SK-N-SH treated with all-trans-retinoic acid at 6 μM for 48 hours (cell line): ENCODE data around the gene LAMA2.

ENCODE experiments used
- ATAC-seq: fragments of 200-7000 bp; cut with Tn5 transposase; 3 replicates; pipeline ENCODE4 v1.9.1; 2020; ENCODE audit warnings: mild to moderate bottlenecking, moderate library complexity
- ARNTL ChIP-seq: fragments of 450-650 bp; formaldehyde crosslinking; IDR thresholded peaks from 2 replicates; pipeline ENCODE4 v1.5.0; 2020; ENCODE audit warnings: low read depth, mild to moderate bottlenecking, moderate library complexity, borderline replicate concordance
- BACH2 ChIP-seq: fragments of 250-450 bp; sonication (Bioruptor Pico); IDR thresholded peaks from 2 replicates; pipeline ENCODE4 v1.9.0; 2021; ENCODE audit warnings: mild to moderate bottlenecking, borderline replicate concordance
- CREB5 ChIP-seq: fragments of 250-450 bp; sonication (Bioruptor Pico); IDR thresholded peaks from 2 replicates; pipeline ENCODE4 v1.5.1; 2020; ENCODE audit warnings: low read depth, mild to moderate bottlenecking, moderate library complexity
- CSDC2 ChIP-seq: fragments of 250-450 bp; sonication (Bioruptor Pico); IDR thresholded peaks from 2 replicates; pipeline ENCODE4 v1.5.0; 2020; ENCODE audit warnings: mild to moderate bottlenecking, moderate library complexity
- GLIS3 ChIP-seq: fragments of 250-450 bp; sonication (Bioruptor Pico); IDR thresholded peaks from 2 replicates; pipeline ENCODE4 v1.5.0; 2020; ENCODE audit warnings: mild to moderate bottlenecking, moderate library complexity
- ISL1 ChIP-seq: fragments of 250-450 bp; sonication (Bioruptor Pico); IDR thresholded peaks from 2 replicates; pipeline ENCODE4 v2.1.2; 2022; ENCODE audit warnings: mild to moderate bottlenecking, moderate library complexity
- OSR1 ChIP-seq: fragments of 250-450 bp; sonication (Bioruptor Pico); IDR thresholded peaks from 2 replicates; pipeline ENCODE4 v1.8.0; 2022; ENCODE audit warnings: moderate library complexity, mild to moderate bottlenecking, inconsistent platforms
- PATZ1 ChIP-seq: fragments of 250-450 bp; sonication (Bioruptor Pico); IDR thresholded peaks from 2 replicates; pipeline ENCODE4 v1.8.0; 2020; ENCODE audit warnings: mild to moderate bottlenecking, moderate library complexity, borderline replicate concordance
- PPARA ChIP-seq: fragments of 250-450 bp; sonication (Bioruptor Pico); IDR thresholded peaks from 2 replicates; pipeline ENCODE4 v1.5.0; 2020; ENCODE audit warnings: mild to moderate bottlenecking, borderline replicate concordance
- RARB ChIP-seq: fragments of 250-450 bp; sonication (Bioruptor Pico); IDR thresholded peaks from 2 replicates; pipeline ENCODE4 v1.8.0; 2021; ENCODE audit warnings: mild to moderate bottlenecking, moderate library complexity
- SNAI2 ChIP-seq: fragments of 250-450 bp; sonication (Bioruptor Pico); IDR thresholded peaks from 2 replicates; pipeline ENCODE4 v1.5.0; 2020; ENCODE audit warnings: mild to moderate bottlenecking, moderate library complexity
- TCF4 ChIP-seq: fragments of 250-450 bp; sonication (Bioruptor Pico); IDR thresholded peaks from 2 replicates; pipeline ENCODE4 v1.8.0; 2021; ENCODE audit warnings: mild to moderate bottlenecking, moderate library complexity, borderline replicate concordance
- TOX ChIP-seq: fragments of 250-450 bp; sonication (Bioruptor Pico); IDR thresholded peaks from 2 replicates; pipeline ENCODE4 v1.8.0; 2021; ENCODE audit warnings: mild to moderate bottlenecking, moderate library complexity, borderline replicate concordance
- ZFP3 ChIP-seq: fragments of 250-450 bp; sonication (Bioruptor Pico); IDR thresholded peaks from 2 replicates; pipeline ENCODE4 v1.5.0; 2020; ENCODE audit warnings: mild to moderate bottlenecking, moderate library complexity
- ZFP30 ChIP-seq: fragments of 450-650 bp; formaldehyde crosslinking; IDR thresholded peaks from 2 replicates; pipeline ENCODE4 v1.5.0; 2022; ENCODE audit warnings: mild to moderate bottlenecking, moderate library complexity
- ZNF565 ChIP-seq: fragments of 450-650 bp; formaldehyde crosslinking; conservative IDR thresholded peaks from 2 replicates; pipeline ENCODE4 v1.5.0; 2020; ENCODE audit warnings: low read depth, mild to moderate bottlenecking, moderate library complexity
- ZNF70 ChIP-seq: fragments of 450-650 bp; formaldehyde crosslinking; IDR thresholded peaks from 2 replicates; pipeline ENCODE4 v1.5.0; 2020; ENCODE audit warnings: mild to moderate bottlenecking, moderate library complexity
- ZNF8 ChIP-seq: fragments of 450-650 bp; formaldehyde crosslinking; IDR thresholded peaks from 2 replicates; pipeline ENCODE4 v1.5.0; 2020; ENCODE audit warnings: mild to moderate bottlenecking, moderate library complexity
- TF ChIP-seq, protein P1 (sequence below): fragments of 250-450 bp; sonication (Bioruptor Pico); IDR thresholded peaks from 2 replicates; pipeline ENCODE4 v1.5.0; 2020; ENCODE audit warnings: mild to moderate bottlenecking, moderate library complexity
- TF ChIP-seq, protein P2 (sequence below): fragments of 250-450 bp; sonication (Bioruptor Pico); IDR thresholded peaks from 2 replicates; pipeline ENCODE4 v1.5.1; 2021; ENCODE audit warnings: mild to moderate bottlenecking, moderate library complexity

LAMA2 gene

DNA sequence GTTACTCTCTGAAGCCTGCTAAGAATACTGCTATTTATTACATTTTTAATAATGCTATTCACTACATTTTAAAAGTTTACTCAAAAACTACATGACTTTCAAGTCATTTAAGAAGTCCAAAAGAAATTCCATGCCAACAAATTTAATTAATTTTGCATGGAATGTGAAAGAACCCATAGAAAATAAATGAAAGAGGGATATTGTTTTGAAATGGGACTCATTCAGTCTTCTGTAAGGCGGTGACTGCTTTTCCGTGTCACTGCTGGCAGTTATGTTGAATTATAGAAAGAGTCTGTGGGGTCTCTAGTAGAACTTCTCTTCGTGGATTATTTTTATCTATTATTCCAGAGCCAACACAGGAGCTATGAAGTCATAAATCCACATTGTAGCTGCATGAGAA is 211.2 kb downstream of the LAMA2 start:
- no peak for TF ChIP-seq PATZ1 (CRISPR knock-in tag)
- TF ChIP-seq ZFP3 (CRISPR knock-in tag), result no peak
- no peak for TF ChIP-seq ARNTL (CRISPR knock-in tag)
- TF ChIP-seq, protein P1, sequence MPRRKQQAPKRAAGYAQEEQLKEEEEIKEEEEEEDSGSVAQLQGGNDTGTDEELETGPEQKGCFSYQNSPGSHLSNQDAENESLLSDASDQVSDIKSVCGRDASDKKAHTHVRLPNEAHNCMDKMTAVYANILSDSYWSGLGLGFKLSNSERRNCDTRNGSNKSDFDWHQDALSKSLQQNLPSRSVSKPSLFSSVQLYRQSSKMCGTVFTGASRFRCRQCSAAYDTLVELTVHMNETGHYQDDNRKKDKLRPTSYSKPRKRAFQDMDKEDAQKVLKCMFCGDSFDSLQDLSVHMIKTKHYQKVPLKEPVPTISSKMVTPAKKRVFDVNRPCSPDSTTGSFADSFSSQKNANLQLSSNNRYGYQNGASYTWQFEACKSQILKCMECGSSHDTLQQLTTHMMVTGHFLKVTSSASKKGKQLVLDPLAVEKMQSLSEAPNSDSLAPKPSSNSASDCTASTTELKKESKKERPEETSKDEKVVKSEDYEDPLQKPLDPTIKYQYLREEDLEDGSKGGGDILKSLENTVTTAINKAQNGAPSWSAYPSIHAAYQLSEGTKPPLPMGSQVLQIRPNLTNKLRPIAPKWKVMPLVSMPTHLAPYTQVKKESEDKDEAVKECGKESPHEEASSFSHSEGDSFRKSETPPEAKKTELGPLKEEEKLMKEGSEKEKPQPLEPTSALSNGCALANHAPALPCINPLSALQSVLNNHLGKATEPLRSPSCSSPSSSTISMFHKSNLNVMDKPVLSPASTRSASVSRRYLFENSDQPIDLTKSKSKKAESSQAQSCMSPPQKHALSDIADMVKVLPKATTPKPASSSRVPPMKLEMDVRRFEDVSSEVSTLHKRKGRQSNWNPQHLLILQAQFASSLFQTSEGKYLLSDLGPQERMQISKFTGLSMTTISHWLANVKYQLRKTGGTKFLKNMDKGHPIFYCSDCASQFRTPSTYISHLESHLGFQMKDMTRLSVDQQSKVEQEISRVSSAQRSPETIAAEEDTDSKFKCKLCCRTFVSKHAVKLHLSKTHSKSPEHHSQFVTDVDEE (CRISPR knock-in tag), result no peak
- no peak for TF ChIP-seq PPARA
- no peak for ATAC-seq

GRCh38 chr6:129096651-129097290 is 213.8 kb downstream of the LAMA2 start:
- no peak for ATAC-seq

DNA sequence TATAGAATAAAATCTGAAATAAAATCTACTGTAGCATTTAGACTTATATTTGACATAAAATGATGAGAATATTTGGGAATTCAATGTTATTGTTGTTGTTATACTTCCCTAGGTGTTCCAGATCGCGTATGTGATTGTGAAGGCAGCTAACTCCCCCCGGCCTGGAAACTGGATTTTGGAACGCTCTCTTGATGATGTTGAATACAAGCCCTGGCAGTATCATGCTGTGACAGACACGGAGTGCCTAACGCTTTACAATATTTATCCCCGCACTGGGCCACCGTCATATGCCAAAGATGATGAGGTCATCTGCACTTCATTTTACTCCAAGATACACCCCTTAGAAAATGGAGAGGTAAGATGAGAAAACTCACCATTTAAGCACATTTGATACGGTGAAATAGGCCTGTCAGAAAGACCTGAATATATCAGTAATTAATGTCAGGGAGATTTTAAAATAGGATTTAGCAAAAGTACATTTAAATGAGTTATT is 215.2 kb downstream of the LAMA2 start:
- ATAC-seq, result no peak
- TF ChIP-seq ZNF8 (CRISPR knock-in tag) (no peak), ZFP3 (CRISPR knock-in tag) (no peak), GLIS3 (no peak), ZNF70 (CRISPR knock-in tag) (no peak)
- TF ChIP-seq, protein P1 (CRISPR knock-in tag), result no peak

More at GRCh38 chr6:129096651-129097290, 213.8 kb downstream of the LAMA2 start:
- no peak for TF ChIP-seq PPARA
- TF ChIP-seq ZNF8 (CRISPR knock-in tag), result no peak
- TF ChIP-seq CREB5, result no peak
- TF ChIP-seq CSDC2, result no peak

DNA sequence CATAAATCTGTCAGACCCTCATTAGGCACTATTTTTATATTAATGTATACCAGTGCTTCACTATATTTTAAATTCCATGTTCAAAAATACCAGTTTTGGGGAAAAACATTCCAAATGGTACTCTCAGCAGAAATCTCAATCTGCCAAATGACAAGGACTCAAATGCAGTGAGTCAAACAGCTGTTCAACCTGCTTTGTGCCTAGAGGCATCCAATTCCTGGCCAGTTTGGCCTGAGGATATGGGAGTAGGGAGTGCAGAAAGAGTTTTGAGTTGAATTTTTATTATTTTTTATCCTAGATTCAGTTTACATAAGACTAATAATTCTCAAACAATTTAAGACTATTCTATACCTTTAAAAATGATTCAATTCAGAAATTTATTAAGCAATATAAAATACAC is 216.8 kb downstream of the LAMA2 start:
- TF ChIP-seq ZNF565 (CRISPR knock-in tag), result no peak
- TF ChIP-seq CREB5, result no peak
- no peak for TF ChIP-seq OSR1 (CRISPR knock-in tag)
- no peak for TF ChIP-seq ISL1
- no peak for TF ChIP-seq TOX (CRISPR knock-in tag)
- no peak for TF ChIP-seq RARB (CRISPR knock-in tag)
- no peak for TF ChIP-seq ZFP30 (CRISPR knock-in tag)
- TF ChIP-seq, protein P2, sequence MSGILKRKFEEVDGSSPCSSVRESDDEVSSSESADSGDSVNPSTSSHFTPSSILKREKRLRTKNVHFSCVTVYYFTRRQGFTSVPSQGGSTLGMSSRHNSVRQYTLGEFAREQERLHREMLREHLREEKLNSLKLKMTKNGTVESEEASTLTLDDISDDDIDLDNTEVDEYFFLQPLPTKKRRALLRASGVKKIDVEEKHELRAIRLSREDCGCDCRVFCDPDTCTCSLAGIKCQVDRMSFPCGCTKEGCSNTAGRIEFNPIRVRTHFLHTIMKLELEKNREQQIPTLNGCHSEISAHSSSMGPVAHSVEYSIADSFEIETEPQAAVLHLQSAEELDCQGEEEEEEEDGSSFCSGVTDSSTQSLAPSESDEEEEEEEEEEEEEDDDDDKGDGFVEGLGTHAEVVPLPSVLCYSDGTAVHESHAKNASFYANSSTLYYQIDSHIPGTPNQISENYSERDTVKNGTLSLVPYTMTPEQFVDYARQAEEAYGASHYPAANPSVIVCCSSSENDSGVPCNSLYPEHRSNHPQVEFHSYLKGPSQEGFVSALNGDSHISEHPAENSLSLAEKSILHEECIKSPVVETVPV, result no peak
- no peak for TF ChIP-seq CSDC2
- TF ChIP-seq PPARA, result no peak
- TF ChIP-seq BACH2, result no peak
- TF ChIP-seq TCF4 (CRISPR knock-in tag), result no peak
- no peak for TF ChIP-seq GLIS3
- TF ChIP-seq SNAI2 (CRISPR knock-in tag), result no peak
- ATAC-seq, result no peak
